IMR-90 (cell line): Measurements from ENCODE around the gene TBX15. TPM values are rescaled to one million over a fixed set of nuclear protein-coding genes. Genes with fewer than 3 reads are reported as not detected.

Experiments
- ATAC-seq: fragments of 200-7000 bp; cut with Tn5 transposase; 2 replicates; pipeline ENCODE4 v1.9.1; 2020; ENCODE audit warnings: low read depth, mild to moderate bottlenecking, moderate library complexity
- BruUV-seq: library from RNA; stranded (reverse); fragments of 400-500 nt; replicated peaks from 2 replicates; lab custom pipeline; 2021; lab: Mats Ljungman, UMichigan
- CTCF ChIA-PET: fragments of 300-600 bp; formaldehyde crosslinking; extraction: SDS; loops from one replicate; lab custom pipeline; 2021; ENCODE audit warnings: antibody characterized with exemption; lab: Yijun Ruan, JAX
- POLR2A ChIA-PET: fragments of 300-600 bp; sonication (Branson Sonifier 250); formaldehyde crosslinking; loops from one replicate; lab custom pipeline; 2022; ENCODE audit warnings: antibody characterized with exemption; ENCODE audit not compliant: unreplicated experiment; lab: Charles Lee
- DNase-seq: peaks from one replicate; pipeline ENCODE4 v3.0.0; 2013
- H2AFZ ChIP-seq: replicated peaks from 2 replicates; pipeline ENCODE3; 2013; ENCODE audit warnings: low read length, mild to moderate bottlenecking; ENCODE audit not compliant: poor library complexity
- H2AK5ac ChIP-seq: 2 replicates; pipeline ENCODE4 v1.6.1; 2013; ENCODE audit warnings: low read depth, low read length, inconsistent platforms
- H2AK9ac ChIP-seq: replicated peaks from 2 replicates; pipeline ENCODE3; 2013; ENCODE audit warnings: mild to moderate bottlenecking, low read depth, low read length, moderate library complexity; ENCODE audit not compliant: poor library complexity
- H2BK120ac ChIP-seq: 2 replicates; pipeline ENCODE4 v1.6.1; 2013; ENCODE audit warnings: low read depth, low read length, inconsistent platforms
- H2BK15ac ChIP-seq: 3 replicates; pipeline ENCODE4 v1.6.1; 2013; ENCODE audit warnings: low read depth, low read length, inconsistent platforms
- H2BK20ac ChIP-seq: 2 replicates; pipeline ENCODE4 v1.6.1; 2013; ENCODE audit warnings: low read depth, mild to moderate bottlenecking, inconsistent platforms, low read length, moderate library complexity
- H2BK5ac ChIP-seq: 2 replicates; pipeline ENCODE4 v1.6.1; 2013; ENCODE audit warnings: mild to moderate bottlenecking, low read depth, low read length, inconsistent platforms; ENCODE audit not compliant: poor library complexity, severe bottlenecking
- H3K14ac ChIP-seq: replicated peaks from 2 replicates; pipeline ENCODE4 v1.6.1; 2013; ENCODE audit warnings: low read depth, low read length, inconsistent platforms
- H3K18ac ChIP-seq: 2 replicates; pipeline ENCODE4 v1.6.1; 2013; ENCODE audit warnings: low read depth, low read length, control low read depth
- H3K23ac ChIP-seq: 2 replicates; pipeline ENCODE4 v1.6.1; 2013; ENCODE audit warnings: low read depth, low read length, inconsistent platforms
- H3K27ac ChIP-seq: 2 replicates; pipeline ENCODE4 v1.5.1; 2013; ENCODE audit warnings: mild to moderate bottlenecking, control low read depth, low read length; ENCODE audit not compliant: insufficient read depth
- H3K27me3 ChIP-seq: 2 replicates; pipeline ENCODE4 v1.6.1; 2013; ENCODE audit warnings: low read length; ENCODE audit not compliant: control insufficient read depth, insufficient read depth
- H3K36me3 ChIP-seq: 2 replicates; pipeline ENCODE4 v1.6.1; 2013; ENCODE audit warnings: low read length, mixed read lengths; ENCODE audit not compliant: control insufficient read depth, insufficient read depth
- H3K4ac ChIP-seq: 2 replicates; pipeline ENCODE4 v1.6.1; 2013; ENCODE audit warnings: low read depth, low read length, inconsistent platforms
- H3K4me1 ChIP-seq: 2 replicates; pipeline ENCODE4 v1.6.1; 2013; ENCODE audit warnings: low read length, mixed read lengths; ENCODE audit not compliant: control insufficient read depth, insufficient read depth
- H3K4me2 ChIP-seq: 2 replicates; pipeline ENCODE4 v1.6.1; 2013; ENCODE audit warnings: low read depth, mild to moderate bottlenecking, control low read depth, low read length, moderate library complexity
- H3K4me3 ChIP-seq: 2 replicates; pipeline ENCODE4 v1.5.1; 2013; ENCODE audit warnings: low read depth, mild to moderate bottlenecking, control low read depth, low read length, moderate library complexity; ENCODE audit not compliant: insufficient read depth
- H3K56ac ChIP-seq: 2 replicates; pipeline ENCODE4 v1.6.1; 2013; ENCODE audit warnings: low read length, inconsistent platforms; ENCODE audit not compliant: insufficient read depth; ENCODE audit errors: extremely low read depth
- H3K79me1 ChIP-seq, 2 experiments: 2 replicates each; pipeline ENCODE4 v1.6.1; 2013; ENCODE audit warnings: low read length in 2 of 2, inconsistent platforms in 1 of 2, low read depth in 1 of 2
- H3K9ac ChIP-seq: 2 replicates; pipeline ENCODE4 v1.6.1; 2013; ENCODE audit warnings: low read depth, low read length, control low read depth
- H3K9me1 ChIP-seq: 2 replicates; pipeline ENCODE4 v1.6.1; 2013; ENCODE audit warnings: low read length, inconsistent platforms; ENCODE audit not compliant: insufficient read depth
- H3K9me3 ChIP-seq: 2 replicates; pipeline ENCODE4 v1.6.1; 2013; ENCODE audit warnings: low read length; ENCODE audit not compliant: control insufficient read depth, insufficient read depth
- H4K20me1 ChIP-seq: 2 replicates; pipeline ENCODE4 v1.6.1; 2013; ENCODE audit warnings: low read length, inconsistent platforms; ENCODE audit not compliant: insufficient read depth
- H4K5ac ChIP-seq: 2 replicates; pipeline ENCODE4 v1.6.1; 2013; ENCODE audit warnings: mild to moderate bottlenecking, low read depth, low read length, control low read depth
- H4K8ac ChIP-seq, 2 experiments: 2 replicates each; pipeline ENCODE4 v1.6.1; 2013; ENCODE audit warnings: low read depth in 2 of 2, low read length in 2 of 2, control low read depth in 1 of 2, inconsistent platforms in 1 of 2
- H4K91ac ChIP-seq: 2 replicates; pipeline ENCODE4 v1.6.1; 2013; ENCODE audit warnings: low read depth, low read length, inconsistent platforms; ENCODE audit not compliant: insufficient read depth
- BHLHE40 ChIP-seq: fragments of 150-350 bp; IDR thresholded peaks from 2 replicates; pipeline ENCODE4 v1.6.1; 2016; ENCODE audit warnings: mild to moderate bottlenecking, low read depth, low read length
- CEBPB ChIP-seq: IDR thresholded peaks from 2 replicates; pipeline ENCODE4 v1.6.1; 2012; ENCODE audit warnings: low read depth, low read length, improper control_type of control experiment
- CHD1 ChIP-seq: IDR thresholded peaks from 2 replicates; pipeline ENCODE4 v1.6.1; 2012; ENCODE audit warnings: low read depth, low read length, improper control_type of control experiment
- ELK1 ChIP-seq: fragments of 150-350 bp; IDR thresholded peaks from 2 replicates; pipeline ENCODE4 v1.6.1; 2016; ENCODE audit warnings: low read depth, mild to moderate bottlenecking, low read length, moderate library complexity, borderline replicate concordance
- FOS ChIP-seq: fragments of 150-350 bp; IDR thresholded peaks from 2 replicates; pipeline ENCODE4 v1.6.1; 2016; ENCODE audit warnings: low read depth, low read length
- MAFK ChIP-seq: IDR thresholded peaks from 2 replicates; pipeline ENCODE4 v1.6.1; 2012; ENCODE audit warnings: low read depth, low read length, improper control_type of control experiment
- MAZ ChIP-seq: IDR thresholded peaks from 2 replicates; pipeline ENCODE4 v1.6.1; 2012; ENCODE audit warnings: low read depth, mild to moderate bottlenecking, low read length, improper control_type of control experiment, moderate library complexity, borderline replicate concordance
- MXI1 ChIP-seq: IDR thresholded peaks from 2 replicates; pipeline ENCODE4 v1.6.1; 2012; ENCODE audit warnings: low read depth, mild to moderate bottlenecking, low read length, moderate library complexity, borderline replicate concordance
- NFE2L2 ChIP-seq: fragments of 150-350 bp; IDR thresholded peaks from 2 replicates; pipeline ENCODE4 v1.6.1; 2016; ENCODE audit warnings: low read depth, mild to moderate bottlenecking, low read length
- POLR2A ChIP-seq: IDR thresholded peaks from 2 replicates; pipeline ENCODE4 v1.6.1; 2012; ENCODE audit warnings: mild to moderate bottlenecking, low read depth, low read length
- RAD21 ChIP-seq: IDR thresholded peaks from 2 replicates; pipeline ENCODE4 v1.6.1; 2012; ENCODE audit warnings: low read length, improper control_type of control experiment
- RCOR1 ChIP-seq: IDR thresholded peaks from 2 replicates; pipeline ENCODE4 v1.6.1; 2012; ENCODE audit warnings: mild to moderate bottlenecking, low read length, improper control_type of control experiment; ENCODE audit not compliant: insufficient replicate concordance
- RFX5 ChIP-seq: IDR thresholded peaks from 2 replicates; pipeline ENCODE4 v1.8.0; 2012; ENCODE audit warnings: low read depth, mild to moderate bottlenecking, low read length, moderate library complexity
- SMC3 ChIP-seq: fragments of 150-350 bp; IDR thresholded peaks from 2 replicates; pipeline ENCODE4 v1.6.1; 2016; ENCODE audit warnings: low read depth, mild to moderate bottlenecking, antibody characterized with exemption, low read length, moderate library complexity
- WGBS, 2 experiments: methylation state at CpG; one replicate each; pipeline versions ENCODE4 v1.1.5 to v1.1.7; 2013; ENCODE audit warnings: missing lambda C conversion rate in 2 of 2; ENCODE audit not compliant: insufficient read length in 1 of 2; ENCODE audit errors: extremely low coverage in 2 of 2; 5-methylcytosine and 5-hydroxymethylcytosine counted together
- dilution Hi-C: fragments of 300-500 bp; cut with HindIII; formaldehyde crosslinking; loops from one replicate; pipeline ENCODE4 v1.14.3; 2018; ENCODE audit warnings: low sequenced_read_pairs; ENCODE audit not compliant: unreplicated experiment
- in situ Hi-C: fragments of 300-500 bp; cut with MboI; formaldehyde crosslinking; loops from 3 replicates; pipeline ENCODE4 v1.14.3; 2019; ENCODE audit warnings: low sequenced_read_pairs, inconsistent platforms, mixed read lengths
- intact Hi-C: fragments of 100-400 bp; cut with micrococcal nuclease; formaldehyde crosslinking; loops from 2 replicates; pipeline ENCODE4 v1.10.0; 2022
- polyA plus RNA-seq, 3 experiments: library from polyadenylated mRNA; depleted of rRNA; stranded (reverse); fragments of >200 nt; gene quantifications; 2 replicates each; pipeline ENCODE4 v1.2.3, GENCODE V29; 2012; ENCODE audit warnings: low replicate concordance in 1 of 3
- total RNA-seq: library from RNA; depleted of rRNA; stranded (reverse); fragments of >200 nt; gene quantifications from 2 replicates; pipeline ENCODE4 v1.2.3, GENCODE V29; 2012
- TF ChIP-seq, protein P1 (sequence below): fragments of 150-350 bp; IDR thresholded peaks from 2 replicates; pipeline ENCODE4 v1.6.1; 2017; ENCODE audit warnings: mild to moderate bottlenecking, antibody characterized with exemption, low read length, low read depth
- TF ChIP-seq, protein P2 (sequence below): conservative IDR thresholded peaks from 2 replicates; pipeline ENCODE4 v1.5.1; 2012; ENCODE audit warnings: mild to moderate bottlenecking, low read depth, low read length, improper control_type of control experiment

The TBX15 gene
- total and polyA plus RNA-seq, 2 of the 4 experiments (the other 2 are of a cell fraction): not detected

DNA sequence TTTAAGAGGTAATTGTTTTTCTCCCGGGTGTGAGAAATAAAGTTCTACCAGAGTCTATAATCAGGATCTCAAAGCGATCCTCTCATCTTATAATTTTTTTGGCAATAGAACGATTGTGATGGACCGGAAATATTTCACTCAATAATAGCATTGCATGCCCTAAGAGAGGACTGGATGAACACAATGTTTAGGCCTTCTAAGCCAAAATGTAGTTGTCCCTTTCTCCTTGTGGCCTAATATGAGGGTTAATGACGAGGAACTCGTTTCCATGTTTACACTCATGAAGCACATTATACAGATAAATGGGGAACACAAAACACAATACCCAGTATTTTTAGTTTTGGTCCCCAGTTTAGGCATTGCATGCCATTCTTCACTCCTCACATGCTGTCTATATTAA, 5.9 kb downstream of the TBX15 start:
- H3K27ac ChIP-seq: no peak overlapping the region

More for the DNA sequence above, 5.9 kb downstream of the TBX15 start:
- Histone ChIP-seq H2BK20ac (no peak overlapping the region), H3K36me3 (no peaks in the 10 kb centered on the region), H4K20me1 (no peaks in the 10 kb centered on the region), H3K56ac (no peak overlapping the region), H2AK9ac (no peak overlapping the region), H2BK15ac (no peak overlapping the region), H3K14ac (no peak overlapping the region), H3K4me2 (no peak overlapping the region), H3K9me3 (peaks cover 27% of the 10 kb centered on the region), H2AFZ (no peak overlapping the region), H3K79me1 (no peaks in the 10 kb centered on the region), H2BK120ac (no peak overlapping the region), H2AK5ac (no peak overlapping the region), H3K9ac (no peak overlapping the region), H3K9me1 (no peaks in the 10 kb centered on the region), H4K5ac (no peak overlapping the region), H3K4me3 (no peak overlapping the region), H2BK5ac (no peak overlapping the region), H3K23ac (no peak overlapping the region), H4K91ac (no peak overlapping the region), H3K4me1 (peaks cover 2% of the 10 kb centered on the region; the same call in 1 of the 2 replicates), H4K8ac (no peak overlapping the region), H3K4ac (no peak overlapping the region), H3K18ac (no peak overlapping the region), H3K27me3 (peaks cover 95% of the 10 kb centered on the region)
- TF ChIP-seq, protein P1, sequence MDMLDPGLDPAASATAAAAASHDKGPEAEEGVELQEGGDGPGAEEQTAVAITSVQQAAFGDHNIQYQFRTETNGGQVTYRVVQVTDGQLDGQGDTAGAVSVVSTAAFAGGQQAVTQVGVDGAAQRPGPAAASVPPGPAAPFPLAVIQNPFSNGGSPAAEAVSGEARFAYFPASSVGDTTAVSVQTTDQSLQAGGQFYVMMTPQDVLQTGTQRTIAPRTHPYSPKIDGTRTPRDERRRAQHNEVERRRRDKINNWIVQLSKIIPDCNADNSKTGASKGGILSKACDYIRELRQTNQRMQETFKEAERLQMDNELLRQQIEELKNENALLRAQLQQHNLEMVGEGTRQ: no peak
- TF ChIP-seq FOS (no peak), RCOR1 (no peak), ELK1 (no peak), SMC3 (no peak), RAD21 (no peak), MAFK (no peak), RFX5 (no peak), CEBPB (no peak), BHLHE40 (no peak), MAZ (no peak), CHD1 (no peak), NFE2L2 (no peak), POLR2A (no peak), MXI1 (no peak)
- TF ChIP-seq, protein P2, sequence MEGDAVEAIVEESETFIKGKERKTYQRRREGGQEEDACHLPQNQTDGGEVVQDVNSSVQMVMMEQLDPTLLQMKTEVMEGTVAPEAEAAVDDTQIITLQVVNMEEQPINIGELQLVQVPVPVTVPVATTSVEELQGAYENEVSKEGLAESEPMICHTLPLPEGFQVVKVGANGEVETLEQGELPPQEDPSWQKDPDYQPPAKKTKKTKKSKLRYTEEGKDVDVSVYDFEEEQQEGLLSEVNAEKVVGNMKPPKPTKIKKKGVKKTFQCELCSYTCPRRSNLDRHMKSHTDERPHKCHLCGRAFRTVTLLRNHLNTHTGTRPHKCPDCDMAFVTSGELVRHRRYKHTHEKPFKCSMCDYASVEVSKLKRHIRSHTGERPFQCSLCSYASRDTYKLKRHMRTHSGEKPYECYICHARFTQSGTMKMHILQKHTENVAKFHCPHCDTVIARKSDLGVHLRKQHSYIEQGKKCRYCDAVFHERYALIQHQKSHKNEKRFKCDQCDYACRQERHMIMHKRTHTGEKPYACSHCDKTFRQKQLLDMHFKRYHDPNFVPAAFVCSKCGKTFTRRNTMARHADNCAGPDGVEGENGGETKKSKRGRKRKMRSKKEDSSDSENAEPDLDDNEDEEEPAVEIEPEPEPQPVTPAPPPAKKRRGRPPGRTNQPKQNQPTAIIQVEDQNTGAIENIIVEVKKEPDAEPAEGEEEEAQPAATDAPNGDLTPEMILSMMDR: no peak
- no TSS peak for BruUV-seq
- dilution Hi-C loops: no loop called here
- POLR2A ChIA-PET: no interaction called here
- no peak for DNase-seq
- no peak for ATAC-seq
- in situ Hi-C loops: loop anchor here (10.0 kb wide), 1 partner anchor 827 kb away; no protein-coding TSS in a partner anchor
- intact Hi-C loops: no loop called here
- CTCF ChIA-PET: no interaction called here
- no CpG with 5 or more reads among the region's 6 CpGs for WGBS, 2 experiments
